Mesendoderm (in vitro differentiated cells): ENCODE data around the gene TMEM144.
"Not testable (repeated sequence)": the region's sequence is repeated elsewhere in the genome, so short reads cannot be mapped to it uniquely, and the experiment has no call there.

Source experiments
- DNase-seq: peaks from one replicate; pipeline ENCODE4 v3.0.0; 2013
- H2AK5ac ChIP-seq: 2 replicates; pipeline ENCODE4 v1.6.1; 2013; ENCODE audit warnings: low read length, inconsistent platforms
- H2BK120ac ChIP-seq: 2 replicates; pipeline ENCODE4 v1.6.1; 2013; ENCODE audit warnings: low read depth, mild to moderate bottlenecking, low read length, moderate library complexity, mixed read lengths
- H2BK15ac ChIP-seq: replicated peaks from 2 replicates; pipeline ENCODE4 v1.6.1; 2013; ENCODE audit warnings: low read depth, mild to moderate bottlenecking, moderate library complexity
- H2BK5ac ChIP-seq: 2 replicates; pipeline ENCODE4 v1.6.1; 2013; ENCODE audit warnings: low read length, inconsistent platforms
- H3K18ac ChIP-seq: 2 replicates; pipeline ENCODE4 v1.6.1; 2013; ENCODE audit warnings: mild to moderate bottlenecking, low read length, mixed read lengths
- H3K23ac ChIP-seq: one replicate; pipeline ENCODE4 v1.6.1; 2013; ENCODE audit warnings: low read length
- H3K27ac ChIP-seq: 2 replicates; pipeline ENCODE4 v1.5.1; 2013; ENCODE audit warnings: low read depth, mild to moderate bottlenecking, inconsistent platforms, low read length, moderate library complexity
- H3K27me3 ChIP-seq: 2 replicates; pipeline ENCODE4 v1.6.1; 2013; ENCODE audit warnings: low read length, control low read depth, mild to moderate bottlenecking, inconsistent platforms; ENCODE audit not compliant: insufficient read depth, poor library complexity
- H3K36me3 ChIP-seq: 2 replicates; pipeline ENCODE4 v1.6.1; 2013; ENCODE audit warnings: low read length, inconsistent platforms; ENCODE audit not compliant: control insufficient read depth, insufficient read depth
- H3K4ac ChIP-seq: one replicate; pipeline ENCODE4 v1.6.1; 2013; ENCODE audit warnings: low read depth, mild to moderate bottlenecking, low read length, moderate library complexity
- H3K4me1 ChIP-seq: 2 replicates; pipeline ENCODE4 v1.6.1; 2013; ENCODE audit warnings: low read depth, low read length, inconsistent platforms; ENCODE audit not compliant: control insufficient read depth
- H3K4me2 ChIP-seq: 2 replicates; pipeline ENCODE4 v1.6.1; 2013; ENCODE audit warnings: low read length
- H3K4me3 ChIP-seq: 2 replicates; pipeline ENCODE4 v1.5.1; 2013; ENCODE audit warnings: mild to moderate bottlenecking, low read length
- H3K56ac ChIP-seq: one replicate; pipeline ENCODE4 v1.6.1; 2013; ENCODE audit warnings: low read length
- H3K79me1 ChIP-seq: 2 replicates; pipeline ENCODE4 v1.6.1; 2013; ENCODE audit warnings: low read length, inconsistent platforms
- H3K79me2 ChIP-seq: 2 replicates; pipeline ENCODE4 v1.6.1; 2013; ENCODE audit warnings: mild to moderate bottlenecking, low read length; ENCODE audit not compliant: control insufficient read depth, insufficient read depth
- H3K9ac ChIP-seq: 2 replicates; pipeline ENCODE4 v1.6.1; 2013; ENCODE audit warnings: low read length, inconsistent platforms
- H4K5ac ChIP-seq: one replicate; pipeline ENCODE4 v1.6.1; 2013; ENCODE audit warnings: low read length
- H4K8ac ChIP-seq: one replicate; pipeline ENCODE4 v1.6.1; 2013; ENCODE audit warnings: low read depth, mild to moderate bottlenecking, control low read depth, low read length, moderate library complexity
- WGBS: extraction: QIAGEN DNeasy Blood & Tissue Kit; methylation state at CpG from one replicate; pipeline ENCODE4 v1.1.7; 2013; ENCODE audit warnings: low lambda C conversion rate, missing lambda C conversion rate; ENCODE audit not compliant: insufficient coverage; ENCODE audit errors: extremely low coverage; 5-methylcytosine and 5-hydroxymethylcytosine counted together

Gene TMEM144

DNA sequence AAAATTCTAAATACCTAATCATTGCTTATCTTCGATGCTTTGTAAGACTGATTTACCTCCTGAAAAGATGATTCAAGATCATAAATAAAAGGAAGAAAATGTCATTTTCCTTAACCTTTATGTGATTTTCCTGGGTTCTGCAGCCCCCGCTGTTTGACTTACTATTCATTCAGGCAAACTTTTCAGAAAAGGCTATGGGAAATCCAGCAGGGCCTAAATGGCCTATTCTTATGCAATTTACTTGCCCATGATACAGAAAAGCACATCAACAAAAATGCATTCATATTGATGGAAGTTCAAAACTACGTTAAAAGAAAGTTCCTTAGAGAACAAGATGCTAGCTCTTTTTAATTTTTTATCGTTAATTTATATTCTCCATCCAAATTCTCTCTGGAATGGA, 51.2 kb downstream of the TMEM144 start:
- WGBS = no CpG with 5 or more reads among the region's 4 CpGs
- no peaks in the 10 kb centered on the region for H3K79me1 ChIP-seq
- no peak overlapping the region for H3K27ac ChIP-seq
- H4K5ac ChIP-seq = no peak overlapping the region
- H3K4me2 ChIP-seq = no peak overlapping the region
- no peak for DNase-seq
- H2BK120ac ChIP-seq = no peak overlapping the region
- H3K9ac ChIP-seq = no peak overlapping the region
- H3K23ac ChIP-seq = no peak overlapping the region
- no peaks in the 10 kb centered on the region for H3K4me1 ChIP-seq
- H2AK5ac ChIP-seq = no peak overlapping the region
- H2BK15ac ChIP-seq = no peak overlapping the region
- H3K36me3 ChIP-seq = no peaks in the 10 kb centered on the region
- H3K56ac ChIP-seq = no peak overlapping the region
- no peak overlapping the region for H2BK5ac ChIP-seq
- H3K27me3 ChIP-seq = no peaks in the 10 kb centered on the region
- no peak overlapping the region for H3K4ac ChIP-seq
- no peak overlapping the region for H4K8ac ChIP-seq
- no peak overlapping the region for H3K4me3 ChIP-seq
- no peaks in the 10 kb centered on the region for H3K79me2 ChIP-seq
- no peak overlapping the region for H3K18ac ChIP-seq

DNA sequence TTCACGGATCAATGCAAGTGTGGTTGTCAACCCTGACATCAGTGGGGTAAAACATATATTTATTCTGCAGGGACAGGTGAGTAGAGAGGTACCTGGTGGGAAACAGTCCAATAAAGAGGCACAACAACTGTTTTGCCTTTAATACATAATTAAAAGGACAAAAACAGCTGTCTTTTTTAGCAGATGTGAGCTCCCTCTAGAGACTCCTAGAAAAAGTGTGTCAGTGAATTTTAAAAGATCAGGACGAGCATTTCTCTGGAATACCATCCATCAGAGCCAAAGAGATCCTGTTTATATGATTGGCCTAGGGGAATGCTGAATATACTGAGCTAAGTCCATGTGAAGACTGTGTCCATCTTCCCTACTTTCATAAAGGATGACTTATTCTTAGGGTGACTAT, 58.3 kb downstream of the TMEM144 start:
- no peak overlapping the region for H2BK15ac ChIP-seq
- no peak overlapping the region for H4K5ac ChIP-seq
- H2BK5ac ChIP-seq = no peak overlapping the region
- no peak for DNase-seq
- no peaks in the 10 kb centered on the region for H3K27me3 ChIP-seq
- H2AK5ac ChIP-seq = no peak overlapping the region
- H3K4ac ChIP-seq = no peak overlapping the region
- no peak overlapping the region for H3K18ac ChIP-seq
- no peak overlapping the region for H3K9ac ChIP-seq
- H3K23ac ChIP-seq = no peak overlapping the region
- no peaks in the 10 kb centered on the region for H3K4me1 ChIP-seq
- H3K36me3 ChIP-seq = no peaks in the 10 kb centered on the region
- H3K79me2 ChIP-seq = no peaks in the 10 kb centered on the region
- no peak overlapping the region for H3K56ac ChIP-seq
- H2BK120ac ChIP-seq = no peak overlapping the region
- H3K4me2 ChIP-seq = no peak overlapping the region
- H3K79me1 ChIP-seq = no peaks in the 10 kb centered on the region
- no peak overlapping the region for H4K8ac ChIP-seq
- H3K27ac ChIP-seq = no peak overlapping the region
- H3K4me3 ChIP-seq = no peak overlapping the region
- WGBS = no CpG with 5 or more reads among the region's 2 CpGs

DNA sequence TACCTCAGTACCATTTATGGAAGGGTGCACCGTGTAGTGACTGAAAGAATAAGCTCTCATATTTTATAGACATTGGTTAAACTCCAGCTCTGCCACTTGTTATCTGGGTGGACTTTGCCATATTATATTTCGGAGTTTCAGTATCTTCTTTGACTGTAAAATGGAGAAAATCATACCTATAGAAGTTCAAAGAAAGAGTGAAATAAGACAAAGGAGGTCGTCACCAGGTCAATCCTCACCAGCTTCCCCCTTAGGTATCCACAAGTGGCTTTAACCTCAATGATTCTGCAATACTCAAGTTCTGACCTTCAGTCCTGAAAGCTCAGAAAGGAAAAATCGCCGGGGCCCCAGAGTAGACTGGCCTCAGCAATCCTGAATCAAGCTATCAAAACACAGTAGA, 64.3 kb downstream of the TMEM144 start:
- H2BK120ac ChIP-seq = no peak overlapping the region
- H2BK15ac ChIP-seq = no peak overlapping the region
- H3K9ac ChIP-seq = no peak overlapping the region
- no peaks in the 10 kb centered on the region for H3K27me3 ChIP-seq
- no peak overlapping the region for H2BK5ac ChIP-seq
- H3K4me2 ChIP-seq = no peak overlapping the region
- no peak overlapping the region for H4K5ac ChIP-seq
- no peak overlapping the region for H3K56ac ChIP-seq
- no peak overlapping the region for H3K27ac ChIP-seq
- H3K4me3 ChIP-seq = no peak overlapping the region
- no peak overlapping the region for H3K4ac ChIP-seq
- H3K36me3 ChIP-seq = no peaks in the 10 kb centered on the region
- no CpG with 5 or more reads among the region's 5 CpGs for WGBS
- no peak overlapping the region for H4K8ac ChIP-seq
- no peak overlapping the region for H2AK5ac ChIP-seq
- no peak overlapping the region for H3K18ac ChIP-seq
- no peaks in the 10 kb centered on the region for H3K79me2 ChIP-seq
- H3K23ac ChIP-seq = no peak overlapping the region
- no peaks in the 10 kb centered on the region for H3K79me1 ChIP-seq
- no peak for DNase-seq
- H3K4me1 ChIP-seq = no peaks in the 10 kb centered on the region

DNA sequence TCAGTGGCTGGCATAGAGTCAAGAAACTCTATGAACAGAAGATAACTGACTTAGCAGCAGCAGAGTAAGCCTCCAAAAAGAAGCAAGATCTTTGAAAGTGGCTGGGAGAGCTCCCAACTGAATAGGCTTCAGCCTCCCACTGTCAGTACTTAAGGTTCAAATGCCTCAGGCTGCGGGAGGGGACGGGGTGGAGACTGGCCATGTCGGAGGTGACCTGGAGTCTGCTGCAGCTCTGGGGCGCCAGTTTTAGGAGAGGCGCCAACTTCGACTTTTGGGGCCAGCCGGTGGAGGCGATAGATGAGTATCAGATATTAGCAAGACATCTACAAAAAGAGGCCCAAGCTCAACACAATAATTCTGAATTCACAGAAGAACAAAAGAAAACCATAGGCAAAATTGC, 67.3 kb downstream of the TMEM144 start:
- Histone ChIP-seq H4K5ac (no peak overlapping the region), H3K4me3 (no peak overlapping the region), H3K27ac (no peak overlapping the region), H3K56ac (no peak overlapping the region), H3K9ac (no peak overlapping the region), H2BK5ac (no peak overlapping the region), H3K4me1 (no peaks in the 10 kb centered on the region), H3K36me3 (no peaks in the 10 kb centered on the region), H3K18ac (no peak overlapping the region), H2BK15ac (no peak overlapping the region), H4K8ac (no peak overlapping the region), H2BK120ac (no peak overlapping the region), H3K79me2 (no peaks in the 10 kb centered on the region), H3K4ac (no peak overlapping the region), H3K4me2 (no peak overlapping the region), H3K79me1 (no peaks in the 10 kb centered on the region), H2AK5ac (no peak overlapping the region), H3K27me3 (no peaks in the 10 kb centered on the region), H3K23ac (no peak overlapping the region)
- no CpG with 5 or more reads among the region's 8 CpGs for WGBS
- DNase-seq = no peak

DNA sequence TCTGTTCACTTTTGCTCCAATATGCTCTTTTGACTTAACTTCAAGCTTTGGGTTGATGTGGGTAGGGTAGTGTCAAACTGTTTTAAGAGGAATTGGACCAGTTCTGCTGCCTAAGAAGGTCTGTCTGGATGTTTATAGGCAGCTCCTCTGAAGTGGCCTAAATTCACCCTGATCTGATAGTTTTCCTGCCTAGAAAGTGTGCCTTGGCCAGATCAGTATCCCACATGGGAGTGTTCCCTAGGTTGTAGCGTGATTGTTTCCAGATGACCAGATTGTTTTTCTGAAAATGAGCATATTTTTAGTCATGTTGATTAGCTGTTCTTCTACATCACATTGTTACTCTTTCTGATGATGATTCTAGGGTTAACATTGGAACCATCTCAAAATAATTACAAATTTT, 68.8 kb downstream of the TMEM144 start:
- H3K4me2 ChIP-seq, H3K9ac ChIP-seq, H3K4me3 ChIP-seq, H3K36me3 ChIP-seq, DNase-seq, H2AK5ac ChIP-seq, H2BK15ac ChIP-seq, H3K4me1 ChIP-seq, H3K18ac ChIP-seq, H2BK120ac ChIP-seq, H3K79me1 ChIP-seq, H3K4ac ChIP-seq, H4K5ac ChIP-seq, H3K23ac ChIP-seq, H3K79me2 ChIP-seq, H3K27ac ChIP-seq, H3K27me3 ChIP-seq, H2BK5ac ChIP-seq, H3K56ac ChIP-seq, H4K8ac ChIP-seq: not testable (repeated sequence)
- WGBS = no CpG with 5 or more reads among the region's 1 CpG

DNA sequence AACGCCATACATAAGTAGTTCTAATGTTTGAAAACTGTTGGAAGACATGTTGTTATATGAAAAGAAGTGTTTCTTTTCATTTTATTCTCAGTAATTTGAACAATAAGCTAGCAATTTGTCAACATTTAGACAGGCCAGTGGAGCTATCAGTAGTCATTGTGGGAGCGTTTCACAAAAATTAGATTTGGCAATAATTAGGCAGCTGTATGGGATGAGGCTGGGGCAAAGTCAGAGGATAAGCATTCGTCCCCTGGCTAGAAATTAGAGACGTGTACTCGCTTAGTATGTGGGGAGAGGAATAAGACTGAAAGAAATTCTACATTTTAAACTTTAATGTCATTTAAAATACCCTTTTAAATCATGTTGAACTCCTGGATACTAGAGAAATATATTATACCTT, 70.6 kb downstream of the TMEM144 start:
- no CpG with 5 or more reads among the region's 5 CpGs for WGBS
- no peak overlapping the region for H4K5ac ChIP-seq

More for the DNA sequence above, 70.6 kb downstream of the TMEM144 start:
- H3K23ac ChIP-seq = no peak overlapping the region
- H2BK15ac ChIP-seq = no peak overlapping the region
- H2BK5ac ChIP-seq = no peak overlapping the region
- H3K4me3 ChIP-seq = no peak overlapping the region
- H2AK5ac ChIP-seq = no peak overlapping the region
- H3K79me2 ChIP-seq = no peaks in the 10 kb centered on the region
- H3K4ac ChIP-seq = no peak overlapping the region
- H3K56ac ChIP-seq = no peak overlapping the region
- H3K36me3 ChIP-seq = no peaks in the 10 kb centered on the region
- no peak overlapping the region for H3K18ac ChIP-seq
- DNase-seq = no peak
- H3K4me1 ChIP-seq = no peaks in the 10 kb centered on the region
- no peak overlapping the region for H3K27ac ChIP-seq
- no peak overlapping the region for H3K4me2 ChIP-seq
- H4K8ac ChIP-seq = no peak overlapping the region
- H3K27me3 ChIP-seq = no peaks in the 10 kb centered on the region
- H3K79me1 ChIP-seq = no peaks in the 10 kb centered on the region
- no peak overlapping the region for H3K9ac ChIP-seq
- H2BK120ac ChIP-seq = no peak overlapping the region
